Umbilical cord (tissue), 2 donors: Measurements from ENCODE around the gene TMEM74B. TPM values are rescaled to one million over a fixed set of nuclear protein-coding genes. Genes with fewer than 3 reads are reported as not detected.
A peak's percentile ranks its signal among the peaks of the same experiment; 100 is the strongest.
"Not testable (repeated sequence)": the region's sequence is repeated elsewhere in the genome, so short reads cannot be mapped to it uniquely, and the experiment has no call there.

Experiments
- DNase-seq: peaks from one replicate; pipeline ENCODE4 v3.0.0-alpha.2; 2015; ENCODE audit warnings: low spot score
- total RNA-seq: library from RNA; depleted of rRNA; stranded (reverse); fragments of >200 nt; gene quantifications from one replicate; pipeline ENCODE4 v1.2.3, GENCODE V29; 2014; ENCODE audit warnings: low replicate concordance; ENCODE audit not compliant: insufficient read depth

The TMEM74B gene
- total RNA-seq, 1 donor from 2014 or later, result 3.4 TPM

DNA sequence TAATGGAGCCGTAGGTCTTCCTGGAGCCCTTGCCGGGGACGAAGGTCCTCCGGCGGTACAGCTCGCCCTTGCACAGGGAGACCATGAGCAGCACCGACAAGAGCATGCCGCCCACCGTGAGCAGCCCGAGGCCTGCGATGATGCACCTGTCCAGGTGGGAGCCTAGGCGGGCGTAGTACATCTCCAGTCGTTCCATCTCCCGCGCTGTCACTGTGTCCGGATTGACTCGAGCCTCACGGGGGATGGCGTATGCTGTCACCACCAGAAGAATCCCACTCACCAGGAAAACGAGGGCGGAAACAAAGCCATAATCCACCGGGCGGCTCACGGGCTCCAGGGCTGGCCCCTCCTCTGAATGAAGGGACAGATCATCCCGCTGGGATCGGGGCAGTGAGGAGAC is 3.8 kb downstream of the TMEM74B start:
- no peak for DNase-seq

DNA sequence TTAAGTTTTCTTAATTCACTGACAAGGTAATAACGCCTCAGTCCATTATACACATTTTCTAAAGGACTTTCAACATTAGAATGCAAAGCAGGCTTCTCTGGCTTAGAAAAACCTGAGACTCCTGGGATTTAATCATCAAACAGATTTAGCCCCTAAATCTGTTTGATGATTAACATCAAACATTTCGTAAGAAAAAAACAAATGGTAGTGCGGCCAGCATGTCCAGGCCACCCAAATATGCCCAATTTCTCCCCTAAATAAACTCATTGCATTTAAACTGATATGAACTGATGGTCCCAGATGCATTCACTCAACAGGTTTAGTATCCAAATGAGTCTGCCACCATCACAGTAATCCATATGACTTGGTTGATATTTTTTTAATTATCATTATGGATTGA is 6.2 kb downstream of the TMEM74B start:
- no peak for DNase-seq

DNA sequence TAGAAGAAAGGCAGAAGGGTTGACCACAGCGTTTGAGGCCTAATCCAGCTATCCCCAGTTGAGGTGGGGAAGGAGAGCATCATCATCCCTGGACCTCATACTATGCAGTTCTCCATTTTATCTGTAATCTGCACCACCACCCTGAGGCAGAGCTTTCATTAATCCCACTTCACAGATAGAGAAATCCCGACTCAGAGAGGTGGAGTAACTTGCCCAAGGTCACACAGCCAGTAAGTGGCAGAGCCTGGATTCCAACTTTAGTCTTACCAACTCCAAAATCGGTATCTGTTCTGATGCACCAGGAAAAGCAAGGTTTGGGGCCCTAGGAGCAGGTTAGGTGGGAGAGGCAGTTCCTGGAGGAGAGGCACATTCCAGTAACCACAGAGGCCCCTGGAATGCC is 6.7 kb downstream of the TMEM74B start:
- DNase-seq, result no peak

DNA sequence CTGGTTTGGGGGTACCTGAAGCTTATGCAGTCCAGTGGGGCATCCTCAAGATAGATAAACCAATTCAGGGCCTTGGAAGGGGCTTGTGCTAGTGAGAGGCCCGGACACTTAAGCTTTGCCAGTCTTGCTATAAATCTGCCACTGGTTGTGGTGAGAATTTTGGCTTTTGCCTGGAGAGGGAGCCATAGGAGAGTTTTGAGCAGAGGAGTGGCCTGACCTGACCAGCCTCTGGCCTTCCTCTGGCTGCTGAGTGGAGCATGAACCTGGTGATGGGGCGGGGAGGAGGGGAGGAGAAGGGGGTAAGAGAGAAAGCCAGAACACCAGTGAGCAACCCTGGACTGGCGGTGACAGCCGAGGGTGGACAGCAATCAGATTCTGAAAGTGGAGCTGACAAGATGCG is 7.1 kb downstream of the TMEM74B start:
- DNase-seq, result no peak

DNA sequence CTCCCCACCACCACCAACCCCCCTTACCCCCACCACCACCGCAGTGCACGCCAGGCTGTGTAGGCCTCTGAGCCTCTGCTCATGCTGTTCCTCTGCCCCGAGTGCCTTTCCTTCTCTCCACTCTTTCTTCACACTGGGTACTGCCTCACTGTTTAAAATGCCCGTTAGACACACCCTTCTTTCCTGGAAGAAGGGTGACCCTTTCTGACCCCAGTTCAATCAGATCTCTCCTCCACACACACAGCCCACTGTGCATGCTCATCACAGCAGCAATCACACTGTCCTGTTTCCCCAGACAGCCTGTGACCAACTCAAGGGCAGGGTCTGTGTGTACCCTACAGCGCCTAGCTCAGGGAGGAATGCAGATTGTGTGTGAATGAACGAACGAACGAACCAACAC is 10.0 kb downstream of the TMEM74B start:
- no peak for DNase-seq

DNA sequence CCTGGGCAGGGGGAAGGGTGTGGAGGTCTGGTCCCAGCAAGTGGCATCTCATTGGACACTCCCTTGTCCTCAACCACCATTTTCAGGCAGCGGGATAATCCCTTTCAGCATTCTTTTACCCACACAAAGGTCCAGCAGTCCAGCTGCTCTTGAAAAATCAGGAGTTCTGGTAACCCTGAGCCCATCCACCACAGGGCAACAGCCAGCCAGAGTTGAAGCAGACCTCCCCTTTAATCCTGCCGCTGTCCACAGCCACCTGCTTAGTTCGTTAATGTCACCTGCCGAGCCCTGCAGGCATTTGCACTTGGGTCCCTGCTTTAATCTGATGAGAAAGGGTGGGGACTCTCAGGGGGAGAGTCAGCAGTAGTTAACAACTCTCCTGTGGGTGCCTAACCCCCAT is 11.1 kb downstream of the TMEM74B start:
- no peak for DNase-seq

- DNase-seq, result peak; percentile 32
Measured at GRCh38 chr20:1171461-1172093, 13.2 kb downstream of the TMEM74B start.

- no peak for DNase-seq
Measured at GRCh38 chr20:1169224-1169623, 15.6 kb downstream of the TMEM74B start.

GRCh38 chr20:1166948-1167720 is 17.6 kb downstream of the TMEM74B start:
- DNase-seq, result no peak

- DNase-seq, result no peak
Measured at GRCh38 chr20:1165941-1166340, 18.8 kb downstream of the TMEM74B start.

DNA sequence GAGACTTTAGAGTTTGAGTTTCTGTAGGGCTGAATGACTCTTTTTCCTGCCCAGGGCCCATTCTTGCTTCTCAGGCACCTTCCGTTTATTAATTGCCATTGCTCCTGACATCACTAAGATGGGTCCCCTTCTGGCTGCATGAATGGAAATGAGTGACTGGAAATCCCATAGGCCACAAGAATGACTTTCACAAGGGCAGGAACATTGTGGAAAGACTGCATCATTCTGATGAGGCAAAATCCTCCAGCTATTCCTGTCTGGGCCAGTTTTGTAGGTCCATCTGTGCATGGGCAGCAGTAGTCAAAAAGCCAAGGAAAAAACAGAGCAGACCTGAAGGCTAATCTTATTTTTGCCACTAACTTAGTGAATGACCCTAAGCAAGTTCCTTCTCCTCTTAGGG is 19.3 kb downstream of the TMEM74B start:
- no peak for DNase-seq

- DNase-seq, result no peak
Measured at GRCh38 chr20:1164871-1165270, 19.9 kb downstream of the TMEM74B start.

- no peak for DNase-seq
Measured at GRCh38 chr20:1163653-1164052, 21.1 kb downstream of the TMEM74B start.

DNA sequence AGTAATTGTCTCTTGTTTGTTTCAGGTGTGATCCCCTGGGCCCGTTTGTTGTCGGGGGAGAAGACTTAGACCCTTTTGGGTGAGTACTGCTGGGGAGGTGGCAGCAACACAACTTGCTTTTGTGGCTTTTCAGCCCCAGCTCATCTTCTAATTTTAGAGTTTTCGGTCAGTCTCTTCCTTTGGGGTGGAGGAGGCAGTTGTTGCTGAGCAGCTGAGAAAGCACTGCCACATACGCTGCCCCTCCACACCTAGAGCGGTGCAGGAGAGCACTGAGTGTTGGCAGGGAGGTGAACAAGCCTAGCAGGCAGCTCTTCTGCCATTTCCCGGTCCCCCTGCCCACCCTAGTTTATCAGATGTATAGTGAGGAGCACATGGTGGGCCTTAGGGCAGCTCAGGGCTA is 21.7 kb downstream of the TMEM74B start:
- DNase-seq, result no peak

- DNase-seq, result no peak
Measured at GRCh38 chr20:1160991-1161390, 23.8 kb downstream of the TMEM74B start.

DNA sequence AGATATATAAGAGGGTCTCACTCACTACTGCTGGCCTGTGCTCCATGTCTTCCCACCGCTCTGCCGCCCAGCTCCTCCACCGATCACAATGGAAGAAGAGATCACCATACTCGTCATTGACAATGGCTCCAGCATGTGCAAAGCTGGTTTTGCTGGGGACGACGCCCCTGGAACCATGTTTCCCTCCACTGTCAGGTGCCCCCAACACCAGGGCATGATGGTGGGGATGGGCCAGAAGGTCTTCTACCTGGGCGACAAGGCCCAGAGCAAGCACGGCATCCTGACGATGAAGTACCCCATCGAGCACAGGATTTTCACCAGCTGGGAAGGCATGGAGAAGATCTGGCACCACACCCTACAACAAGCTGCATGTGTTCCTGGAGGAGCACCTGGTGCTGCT is 24.3 kb downstream of the TMEM74B start:
- no peak for DNase-seq

- DNase-seq, result no peak
Measured at GRCh38 chr20:1155342-1155741, 29.4 kb downstream of the TMEM74B start.

- no peak for DNase-seq
Measured at GRCh38 chr20:1154691-1155090, 30.1 kb downstream of the TMEM74B start.

DNA sequence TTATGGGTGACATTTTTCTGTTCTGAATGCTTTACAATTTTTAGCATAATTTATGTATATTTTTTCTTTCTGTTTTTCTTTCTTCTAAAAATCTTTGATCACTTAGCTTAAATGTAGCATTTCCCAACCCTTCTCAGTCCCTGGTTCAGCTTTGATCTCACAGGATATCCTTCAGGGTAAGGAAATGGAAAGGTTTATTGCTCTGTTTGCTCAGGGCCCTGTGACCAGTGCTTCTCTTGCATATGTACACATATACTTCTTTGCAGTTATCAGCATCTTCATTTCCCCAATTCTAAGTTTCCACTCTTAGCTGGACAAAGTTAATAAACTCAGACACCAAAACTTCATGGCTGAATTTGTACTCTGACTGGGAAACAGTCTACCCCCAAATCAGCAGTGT is 30.6 kb downstream of the TMEM74B start:
- no peak for DNase-seq

- no peak for DNase-seq
Measured at GRCh38 chr20:1150968-1151367, 33.8 kb downstream of the TMEM74B start.

- no peak for DNase-seq
Measured at GRCh38 chr20:1150218-1150617, 34.6 kb downstream of the TMEM74B start.

GRCh38 chr20:1149812-1150211 is 35.0 kb downstream of the TMEM74B start:
- DNase-seq, result not testable (repeated sequence)

DNA sequence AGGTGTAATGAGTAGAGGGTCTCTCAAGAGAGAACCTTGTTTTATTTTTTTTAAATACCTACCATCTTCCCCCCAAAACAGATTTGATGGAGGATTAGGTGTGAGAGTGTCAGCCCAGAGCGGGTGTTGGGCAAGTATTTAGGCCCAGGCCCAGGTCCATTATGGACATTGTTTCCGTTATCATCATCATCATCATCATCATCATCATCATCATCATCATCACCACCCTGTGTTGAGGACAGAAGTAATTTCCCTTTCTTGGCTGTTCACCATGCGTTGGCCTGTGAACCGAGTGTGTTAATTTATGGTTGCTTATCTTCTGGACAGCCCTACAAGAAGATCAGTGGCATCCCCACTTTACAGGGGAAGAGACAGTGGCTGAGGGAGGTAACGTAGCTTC is 37.8 kb downstream of the TMEM74B start:
- no peak for DNase-seq
